Myocyte (in vitro differentiated cells): ENCODE results near the gene RNF141. TPM values are rescaled to one million over a fixed set of nuclear protein-coding genes. Genes with fewer than 3 reads are reported as not detected.

Experiments
- DNase-seq: peaks from one replicate; pipeline ENCODE4 v3.0.0-alpha.2; 2012; ENCODE audit warnings: low read depth
- total RNA-seq: library from RNA; depleted of rRNA; stranded (reverse); fragments of >200 nt; gene quantifications from 2 replicates; pipeline ENCODE4 v1.2.3, GENCODE V29; 2014

Gene RNF141
- total RNA-seq, 1 donor from 2014 or later: 29.6 TPM

- DNase-seq: no peak
These were observed 20.2 kb upstream of the RNF141 start for GRCh38 chr11:10561043-10561818.

DNA sequence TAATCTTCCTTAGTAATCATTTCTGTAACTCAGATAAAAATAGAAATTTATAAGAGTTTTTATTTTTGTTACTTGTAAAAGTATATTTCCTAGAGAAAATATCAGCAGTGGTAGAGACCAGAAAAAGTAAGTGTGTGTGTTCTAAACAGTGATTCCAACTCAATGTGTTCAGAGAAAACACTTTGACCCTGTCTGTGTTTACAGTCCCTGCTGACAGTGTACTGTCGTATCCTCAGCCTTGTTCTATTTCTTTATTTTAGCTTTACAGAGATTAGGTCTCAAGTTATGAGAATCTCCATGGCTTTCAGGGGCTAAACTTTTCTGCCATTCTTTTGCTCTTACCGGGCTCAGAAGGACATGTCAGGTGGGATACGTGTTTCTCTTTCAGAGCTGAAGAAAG lies 17.3 kb upstream of the RNF141 start:
- DNase-seq: no peak

DNA sequence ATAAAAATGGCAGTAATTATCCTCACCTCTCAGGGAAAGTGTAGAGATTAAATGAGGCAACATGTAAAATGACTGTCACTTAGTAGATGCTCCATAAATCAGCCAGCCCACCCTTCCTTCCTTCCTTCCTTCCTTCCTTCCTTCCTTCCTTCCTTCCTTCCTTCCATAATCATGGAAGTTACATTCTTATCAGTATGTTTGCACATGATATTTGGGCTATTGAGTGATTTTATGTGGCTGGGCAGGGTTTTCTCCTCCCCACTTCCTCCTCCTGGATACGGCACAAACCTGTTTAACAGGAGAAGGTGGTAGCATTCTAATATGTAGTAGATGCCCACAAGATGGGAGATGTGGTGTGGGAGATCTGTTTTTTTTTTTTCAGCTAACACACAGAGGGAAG lies 15.6 kb upstream of the RNF141 start:
- DNase-seq: no peak

DNA sequence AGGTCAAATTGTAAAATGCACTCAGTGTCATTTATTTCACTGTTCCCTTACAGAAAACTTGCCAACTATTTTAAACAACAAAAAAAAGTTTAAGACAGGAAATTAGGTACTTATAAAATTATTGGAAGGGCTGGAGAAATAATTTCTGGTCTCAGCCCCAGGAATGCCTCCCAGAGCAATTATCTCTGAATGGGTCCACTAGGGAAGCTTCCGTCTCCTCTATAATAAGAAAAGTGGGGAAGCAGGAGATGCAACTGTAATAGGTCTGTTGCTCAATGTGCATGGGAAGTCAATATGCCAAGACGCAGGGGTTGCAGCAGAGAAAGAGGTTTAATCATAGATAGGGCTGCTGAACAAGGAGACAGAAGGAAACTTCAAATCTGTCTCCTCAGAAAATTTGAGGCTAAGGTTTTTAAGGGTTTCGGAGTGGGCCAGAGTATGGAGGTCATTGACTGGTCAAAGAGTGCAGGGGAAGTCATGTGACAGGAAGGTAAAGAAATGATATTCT lies 10.9 kb upstream of the RNF141 start:
- DNase-seq: no peak

GRCh38 chr11:10551290-10551592 lies 10.3 kb upstream of the RNF141 start:
- DNase-seq: no peak

- no peak for DNase-seq
These were observed 9.7 kb upstream of the RNF141 start for GRCh38 chr11:10550503-10551289.

- peak; percentile 15 for DNase-seq
These were observed 3.8 kb upstream of the RNF141 start for GRCh38 chr11:10544491-10545465.

DNA sequence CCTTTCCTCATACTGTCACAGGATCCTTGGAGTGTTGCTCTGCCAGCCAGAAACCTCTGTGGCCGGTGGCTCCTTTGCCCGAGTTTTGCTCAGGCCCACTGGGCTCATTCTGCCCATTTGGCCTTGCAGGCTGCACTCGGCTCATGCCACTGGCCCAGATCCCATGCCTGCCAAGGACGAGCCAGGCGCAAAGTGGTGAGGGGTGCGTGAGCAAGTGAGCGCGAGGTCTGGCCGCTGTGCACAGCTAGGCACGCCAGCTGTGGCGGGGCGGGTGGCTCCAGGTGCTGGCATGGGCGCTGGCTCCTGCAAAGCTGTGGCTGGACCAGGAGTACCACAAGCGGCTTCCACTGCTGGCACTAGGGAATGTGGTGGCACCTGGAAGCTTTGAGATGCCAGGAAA lies 2.8 kb upstream of the RNF141 start:
- no peak for DNase-seq

GRCh38 chr11:10542776-10543175 lies 1.8 kb upstream of the RNF141 start:
- DNase-seq: no peak

GRCh38 chr11:10541561-10541930 lies 559 bp upstream of the RNF141 start:
- DNase-seq: no peak

GRCh38 chr11:10540546-10540914 lies 457 bp downstream of the RNF141 start:
- DNase-seq: peak; percentile 58

DNA sequence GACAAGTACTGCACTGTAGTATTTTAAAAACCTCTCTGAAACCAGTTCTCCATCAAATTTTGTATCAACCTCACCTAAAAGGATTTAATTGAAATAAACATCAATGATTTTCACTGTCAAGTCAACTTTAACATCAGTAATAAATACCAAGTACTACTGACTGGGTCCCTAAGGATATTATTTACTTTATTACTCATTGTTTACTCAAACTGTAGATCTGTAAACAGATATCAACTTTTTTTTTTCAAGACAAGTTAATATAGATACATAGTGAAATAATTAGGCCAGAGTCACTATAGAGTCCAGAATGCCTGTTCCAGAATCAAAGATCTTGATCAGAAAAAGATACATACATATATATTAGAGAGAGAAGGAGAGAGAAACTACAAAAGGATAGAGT lies 1.6 kb downstream of the RNF141 start:
- DNase-seq: no peak

GRCh38 chr11:10538924-10539323 lies 2.1 kb downstream of the RNF141 start:
- DNase-seq: no peak

- no peak for DNase-seq
These were observed 3.4 kb downstream of the RNF141 start for GRCh38 chr11:10537600-10537999.

- DNase-seq: no peak
These were observed 6.7 kb downstream of the RNF141 start for GRCh38 chr11:10534316-10534715.

DNA sequence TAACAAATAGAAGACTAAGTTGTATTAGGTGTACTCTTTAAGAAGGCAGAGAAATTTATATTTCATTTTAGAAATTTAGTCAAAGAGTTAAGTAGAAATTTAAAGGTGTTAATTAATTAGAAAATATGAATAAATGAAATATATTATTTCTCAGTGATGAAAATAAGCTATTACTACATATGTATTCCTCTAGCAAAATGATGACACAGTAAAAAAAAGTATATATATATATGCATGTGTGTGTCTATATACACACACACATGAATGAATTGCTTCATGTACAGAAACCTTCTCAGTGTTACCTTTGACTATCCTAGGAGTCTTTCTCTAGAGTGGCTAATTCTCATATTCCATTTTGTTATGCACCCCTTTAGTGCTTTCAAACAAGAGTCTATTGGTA lies 7.7 kb downstream of the RNF141 start:
- no peak for DNase-seq

GRCh38 chr11:10532526-10532925 lies 8.5 kb downstream of the RNF141 start:
- DNase-seq: no peak

DNA sequence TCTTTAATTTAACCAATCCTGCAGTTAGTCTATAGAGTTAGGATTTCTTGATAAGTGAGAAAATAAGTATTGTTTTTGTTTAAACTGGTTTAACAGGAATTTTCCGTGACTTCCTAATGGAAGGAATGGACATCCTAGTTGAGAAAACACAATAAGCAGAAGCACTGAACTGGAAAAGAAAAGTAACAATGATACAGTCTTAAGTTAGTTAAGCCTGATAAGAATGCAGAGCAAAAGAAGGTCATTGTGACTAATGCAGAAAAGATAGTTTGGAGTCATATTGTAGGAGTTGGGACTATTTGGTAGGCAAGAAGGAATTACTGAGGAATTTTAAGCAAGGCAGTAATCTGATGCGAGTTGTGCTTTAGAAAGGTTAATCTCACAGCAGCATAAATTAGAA lies 11.7 kb downstream of the RNF141 start:
- no peak for DNase-seq

DNA sequence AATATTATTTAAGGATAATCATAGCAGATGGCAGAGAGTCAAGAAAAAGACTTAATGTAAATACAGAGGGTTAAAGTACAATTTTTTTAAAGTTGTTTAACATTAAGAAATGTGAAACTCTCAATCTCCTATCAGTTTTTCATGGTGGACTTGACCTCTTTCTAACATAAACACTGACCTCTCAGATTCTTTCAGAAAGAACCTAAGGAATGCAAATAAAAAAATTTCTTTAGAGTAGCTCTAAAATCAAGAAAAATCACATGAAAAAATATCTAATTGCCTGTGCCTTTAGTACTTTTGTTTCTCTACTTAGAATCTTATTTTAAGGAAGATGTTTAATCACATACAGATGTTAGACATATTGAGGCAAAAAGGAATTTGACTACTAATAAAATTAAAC lies 12.9 kb downstream of the RNF141 start:
- no peak for DNase-seq

DNA sequence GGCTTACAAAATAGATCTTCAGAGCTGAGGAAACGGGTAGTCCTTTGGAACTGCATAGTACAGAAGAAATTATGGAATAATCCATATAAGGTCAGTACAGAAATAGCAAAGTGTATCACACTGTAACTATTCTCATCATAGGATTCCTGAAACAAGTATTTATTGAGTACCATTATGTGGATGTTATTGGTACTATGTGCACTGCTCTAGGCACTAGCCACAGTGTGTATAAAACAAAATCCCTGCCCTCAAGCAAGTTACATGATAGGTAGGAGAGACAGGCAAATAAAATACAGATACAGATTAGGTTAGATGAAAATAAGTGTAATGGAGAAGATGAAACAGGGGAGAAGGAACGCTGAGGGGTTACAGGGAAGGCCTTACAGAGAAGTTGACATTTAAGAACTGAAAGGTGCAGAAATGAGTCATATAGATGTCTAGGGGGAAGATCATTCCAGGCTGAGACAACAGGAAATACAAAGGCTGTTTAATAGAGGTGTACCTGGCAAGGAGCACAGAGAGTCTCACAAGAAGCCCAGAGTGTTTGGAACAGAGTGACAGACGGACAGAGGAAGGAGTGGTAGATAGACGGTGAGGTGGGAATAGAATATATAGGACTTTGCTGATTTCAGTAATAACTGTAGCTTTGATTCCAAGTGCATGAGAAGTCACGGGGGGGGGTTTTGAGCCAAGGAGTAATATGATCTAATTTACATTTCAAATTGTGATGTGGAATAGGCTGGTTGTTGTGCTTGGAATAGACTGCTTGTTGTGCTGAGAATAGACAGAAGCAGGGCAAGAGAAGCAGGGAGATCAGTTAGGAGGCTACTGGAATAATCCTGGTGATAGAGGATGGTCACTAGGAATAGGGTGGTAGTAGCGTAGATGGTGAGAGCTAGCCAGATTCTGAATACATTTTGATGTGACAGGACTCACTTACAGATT lies 13.7 kb downstream of the RNF141 start:
- DNase-seq: no peak

DNA sequence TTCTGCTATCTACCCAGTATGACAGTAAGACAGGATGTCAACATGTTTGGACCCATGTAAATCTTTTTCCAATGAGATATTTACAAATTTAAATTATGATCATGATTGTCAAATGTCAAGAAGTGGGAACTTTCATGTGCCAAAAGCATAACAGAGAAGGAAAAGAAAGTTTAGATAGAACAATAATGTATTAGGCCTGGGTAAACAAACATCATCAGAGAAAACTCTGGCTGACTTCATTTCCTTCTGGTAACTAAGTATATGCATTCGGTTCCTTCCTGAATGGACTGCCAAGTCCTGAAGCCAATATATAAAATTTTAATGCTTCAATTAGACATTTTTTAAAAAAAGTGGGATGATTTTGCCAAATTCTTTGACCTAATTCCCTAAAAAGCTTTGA lies 16.5 kb downstream of the RNF141 start:
- DNase-seq: no peak
